GM12878 (cell line): ENCODE results near the gene ZMIZ2. TPM values are rescaled to one million over a fixed set of nuclear protein-coding genes. Genes with fewer than 3 reads are reported as not detected.
A peak's percentile ranks its signal among the peaks of the same experiment; 100 is the strongest.

ENCODE experiments used
- BACH1 ChIP-seq: fragments of 450-650 bp; IDR thresholded peaks from 2 replicates; pipeline ENCODE4 v1.6.1; 2017; ENCODE audit warnings: mild to moderate bottlenecking, borderline replicate concordance
- CREB1 ChIP-seq: IDR thresholded peaks from 2 replicates; pipeline ENCODE4 v1.6.1; 2012; ENCODE audit warnings: low read depth, mild to moderate bottlenecking, inconsistent platforms
- CTCF ChIP-seq, 3 experiments: IDR thresholded peaks in 2 of 3; conservative IDR thresholded peaks in 1 of 3; 2 replicates each; pipeline ENCODE4 v1.5.1; 2011; ENCODE audit warnings: low read depth in 3 of 3, low read length in 3 of 3, mild to moderate bottlenecking in 3 of 3, control low read depth in 2 of 3, moderate library complexity in 2 of 3, inconsistent platforms in 1 of 3, mixed read lengths in 1 of 3; ENCODE audit not compliant: control insufficient read depth in 2 of 3, insufficient read depth in 1 of 3; ENCODE audit errors: extremely low read depth in 1 of 3
- E2F8 ChIP-seq: fragments of 450-650 bp; IDR thresholded peaks from 2 replicates; pipeline ENCODE4 v1.6.1; 2018; ENCODE audit warnings: mild to moderate bottlenecking, low read depth, moderate library complexity; ENCODE audit not compliant: partially characterized antibody
- ELK1 ChIP-seq: IDR thresholded peaks from 2 replicates; pipeline ENCODE4 v1.6.1; 2012; ENCODE audit warnings: low read depth, low read length, improper control_type of control experiment
- ETV6 ChIP-seq, 2 experiments: fragments of 450-650 bp in 1 of 2; IDR thresholded peaks in 1 of 2; conservative IDR thresholded peaks in 1 of 2; 2 replicates each; pipeline ENCODE4 v1.6.1; 2014; ENCODE audit warnings: antibody characterized with exemption in 1 of 2, borderline replicate concordance in 1 of 2, low read depth in 1 of 2, mild to moderate bottlenecking in 1 of 2, moderate library complexity in 1 of 2
- FOXK2 ChIP-seq: fragments of 450-650 bp; IDR thresholded peaks from 2 replicates; pipeline ENCODE4 v1.6.1; 2017; ENCODE audit warnings: mild to moderate bottlenecking, moderate library complexity
- GABPA ChIP-seq: IDR thresholded peaks from 2 replicates; pipeline ENCODE4 v1.6.1; 2014; ENCODE audit warnings: antibody characterized with exemption, low read depth, mild to moderate bottlenecking, inconsistent platforms
- IKZF2 ChIP-seq, 2 experiments: fragments of 450-650 bp; IDR thresholded peaks; 2 replicates each; pipeline ENCODE4 v1.6.1; 2017; ENCODE audit warnings: mild to moderate bottlenecking in 2 of 2, moderate library complexity in 2 of 2
- NR2C1 ChIP-seq: fragments of 450-650 bp; IDR thresholded peaks from 2 replicates; pipeline ENCODE4 v1.6.1; 2017; ENCODE audit warnings: antibody characterized with exemption, mild to moderate bottlenecking, moderate library complexity
- PML ChIP-seq: IDR thresholded peaks from 2 replicates; pipeline ENCODE4 v1.6.1; 2012; ENCODE audit warnings: low read length, inconsistent platforms
- POLR2AphosphoS2 ChIP-seq: IDR thresholded peaks from 2 replicates; pipeline ENCODE4 v1.6.1; 2011; ENCODE audit warnings: low read depth, mild to moderate bottlenecking, low read length, improper control_type of control experiment, moderate library complexity
- PRDM15 ChIP-seq: fragments of 450-650 bp; formaldehyde crosslinking; IDR thresholded peaks from 2 replicates; pipeline ENCODE4 v1.4.0; 2020; ENCODE audit warnings: mild to moderate bottlenecking, moderate library complexity
- SKIL ChIP-seq: fragments of 450-650 bp; IDR thresholded peaks from 2 replicates; pipeline ENCODE4 v1.6.1; 2017; ENCODE audit warnings: mild to moderate bottlenecking, low read depth, inconsistent platforms; ENCODE audit not compliant: poor library complexity, severe bottlenecking
- TAF1 ChIP-seq: IDR thresholded peaks from 2 replicates; pipeline ENCODE4 v1.6.1; 2011; ENCODE audit warnings: mild to moderate bottlenecking, low read depth, low read length, borderline replicate concordance
- ZBED1 ChIP-seq: IDR thresholded peaks from 2 replicates; pipeline ENCODE4 v1.6.1; 2016; ENCODE audit warnings: borderline replicate concordance
- polyA plus RNA-seq, 11 experiments: library from polyadenylated mRNA; depleted of rRNA in 4 of 11; unstranded in 6 of 11; stranded (reverse) in 5 of 11; fragments of >200 nt; fragmentation: Nextera tagmentation in 4 of 11; fragmentation: Illumina TruSeq in 1 of 11; extraction: Ambion mirVana in 4 of 11; extraction: Trizol in 1 of 11; gene quantifications; 1 replicate in 1 of 11; 2 replicates in 10 of 11; pipeline versions ENCODE4 v1.2.1 to v1.2.3, GENCODE V29; 2011 to 2016; ENCODE audit warnings: inconsistent platforms in 2 of 11, missing spikeins in 2 of 11, low read depth in 1 of 11
- total RNA-seq, 4 experiments: library from RNA; depleted of rRNA in 3 of 4; stranded (reverse); fragments of >200 nt in 3 of 4; fragmentation: Illumina TruSeq in 1 of 4; extraction: Trizol in 1 of 4; gene quantifications; 2 replicates each; pipeline versions ENCODE4 v1.2.1 to v1.2.3, GENCODE V29; 2013 to 2021

The ZMIZ2 gene
- total and polyA plus RNA-seq, 10 of the 15 experiments (the other 5 are each of a cell fraction or from before 2014, with no cell fraction given) = 0.71 to 158 (median 17.0) TPM

GRCh38 chr7:44797329-44798258 is 48.9 kb downstream of the ZMIZ2 start (continued):
- TF ChIP-seq PRDM15 (CRISPR knock-in tag) (no peak), PML (no peak), CTCF (IDR thresholded peaks at IDR 0.05 in 2 of 3, conservative IDR thresholded peaks at IDR 0.05 in 1 of 3; ENCODE audit: control insufficient read depth in 2 of 3, extremely low read depth in 1 of 3, insufficient read depth in 1 of 3, low read depth in 3 of 3, low read length in 3 of 3) (peak; percentile 57 to 61 (median 61)), ELK1 (peak; percentile 88), TAF1 (peak; percentile 75), SKIL (peak; percentile 39), GABPA (no peak), BACH1 (no peak), FOXK2 (no peak), POLR2AphosphoS2 (peak; percentile 70; the same call in 1 of the 2 replicates), E2F8 (peak; percentile 14), ETV6 (conservative IDR thresholded peaks at IDR 0.05 in 1 of 2, IDR thresholded peaks at IDR 0.05 in 1 of 2; ENCODE audit: borderline replicate concordance in 1 of 2, low read depth in 1 of 2) (no peak; a peak in 1 of 4 replicates), NR2C1 (no peak), IKZF2 (IDR thresholded peaks at IDR 0.05) (no peak), ZBED1 (peak; percentile 65; the same call in 1 of the 2 replicates), CREB1 (peak; percentile 60; the same call in 1 of the 2 replicates)
